ENCODE data around the gene RHBDL1. TPM values are rescaled to one million over a fixed set of nuclear protein-coding genes. Genes with fewer than 3 reads are reported as not detected.

The RHBDL1 gene
- total RNA-seq, 1 experiment from 2014 or later: 2.9 TPM

- H3K9me3 Mint-ChIP-seq (ENCODE audit: unreplicated experiment): no peaks in the 10 kb centered on the region
- no peaks in the 10 kb centered on the region for H3K27me3 ChIP-seq (replicated peaks; ENCODE audit: control insufficient read depth, insufficient read depth, low read length)
- peaks cover 66% of the 10 kb centered on the region for H3K36me3 Mint-ChIP-seq (ENCODE audit: insufficient read depth, unreplicated experiment)
- no peaks in the 10 kb centered on the region for H3K27me3 Mint-ChIP-seq (ENCODE audit: insufficient read depth, unreplicated experiment)
- intact Hi-C loops (cut with micrococcal nuclease; ENCODE audit: unreplicated experiment): no loop called here
- H3K4me1 Mint-ChIP-seq (ENCODE audit: low read depth, unreplicated experiment): no peaks in the 10 kb centered on the region
- no peaks in the 10 kb centered on the region for H3K9me3 ChIP-seq
- peak overlapping the region; percentile 16 for H3K27ac Mint-ChIP-seq (ENCODE audit: unreplicated experiment)
- ChIA-PET CTCF (interaction anchor here (0.8 kb wide), 1 partner anchor 88 kb away, joined by 3 read pairs; no protein-coding TSS in a partner anchor), POLR2A (interaction anchor here (1.2 to 1.5 kb wide), 2 partner anchors 9 to 14 kb away, joined by 6 to 10 read pairs; partner anchors contain the start of gene WDR24)
- H3K4me1 ChIP-seq: peaks cover 35% of the 10 kb centered on the region
- no peak for DNase-seq
- H3K4me3 Mint-ChIP-seq (ENCODE audit: unreplicated experiment): peak overlapping the region; percentile 79
- peak overlapping the region; percentile 51 for H3K4me3 ChIP-seq (ENCODE audit: low read depth, low read length)
- no peak for TF ChIP-seq CTCF (IDR thresholded peaks at IDR 0.05; ENCODE audit: insufficient read depth in 1 of 2, low read depth in 1 of 2, low read length in 1 of 2, severe bottlenecking in 1 of 2, unreplicated experiment in 1 of 2)
- no TSS peak for BruUV-seq (replicated peaks)
- H3K36me3 ChIP-seq (ENCODE audit: control insufficient read depth, insufficient read depth, low read length): 0 out of 2 replicates have a peak, but pooled peaks cover 4% of the 10 kb centered on the region
Observed at GRCh38 chr16:680967-681745, 5.7 kb downstream of the RHBDL1 start.

- Mint-ChIP-seq H3K27ac (ENCODE audit: unreplicated experiment) (peak overlapping the region; percentile 16), H3K27me3 (ENCODE audit: insufficient read depth, unreplicated experiment) (no peaks in the 10 kb centered on the region), H3K4me1 (ENCODE audit: low read depth, unreplicated experiment) (no peaks in the 10 kb centered on the region), H3K36me3 (ENCODE audit: insufficient read depth, unreplicated experiment) (peaks cover 66% of the 10 kb centered on the region), H3K4me3 (ENCODE audit: unreplicated experiment) (peak overlapping the region; percentile 79), H3K9me3 (ENCODE audit: unreplicated experiment) (no peaks in the 10 kb centered on the region)
- Histone ChIP-seq H3K27me3 (replicated peaks; ENCODE audit: control insufficient read depth, insufficient read depth, low read length) (no peaks in the 10 kb centered on the region), H3K9me3 (no peaks in the 10 kb centered on the region), H3K4me3 (ENCODE audit: low read depth, low read length) (no peak overlapping the region; the same call in 1 of the 2 replicates), H3K36me3 (ENCODE audit: control insufficient read depth, insufficient read depth, low read length) (0 out of 2 replicates have a peak, but pooled peaks cover 4% of the 10 kb centered on the region), H3K4me1 (peaks cover 37% of the 10 kb centered on the region)
- ChIA-PET POLR2A (interaction anchor here (0.5 kb wide), 1 partner anchor 28 kb away, joined by 7 read pairs; no protein-coding TSS in a partner anchor), CTCF (no interaction called here)
- intact Hi-C loops (cut with micrococcal nuclease; ENCODE audit: unreplicated experiment): no loop called here
- DNase-seq: no peak
- TF ChIP-seq CTCF (IDR thresholded peaks at IDR 0.05; ENCODE audit: insufficient read depth in 1 of 2, low read depth in 1 of 2, low read length in 1 of 2, severe bottlenecking in 1 of 2, unreplicated experiment in 1 of 2): no peak
- BruUV-seq (replicated peaks): TSS peak; percentile 70
Observed at GRCh38 chr16:681746-682427, 6.4 kb downstream of the RHBDL1 start.

Measured in Caco-2 (cell line).